Neutrophil (primary cell): ENCODE measurements around the gene FPGS.

Source experiments
- H3K27ac ChIP-seq: fragments of 200-600 bp; sonication (generic); 2 replicates; pipeline ENCODE4 v1.5.1; 2016; ENCODE audit warnings: mild to moderate bottlenecking, moderate library complexity
- H3K27me3 ChIP-seq: fragments of 200-600 bp; sonication (generic); 2 replicates; pipeline ENCODE4 v1.6.0; 2016; ENCODE audit warnings: mild to moderate bottlenecking
- H3K36me3 ChIP-seq: fragments of 200-600 bp; sonication (generic); 2 replicates; pipeline ENCODE4 v1.5.1; 2017
- H3K4me1 ChIP-seq, 2 experiments: fragments of 200-600 bp in 1 of 2; sonication (generic) in 1 of 2; 1 replicate in 1 of 2; 2 replicates in 1 of 2; pipeline versions ENCODE4 v1.5.1 to v1.6.1; 2013 to 2016; ENCODE audit warnings: low read depth in 1 of 2, low read length in 1 of 2, mild to moderate bottlenecking in 1 of 2, moderate library complexity in 1 of 2; ENCODE audit not compliant: control insufficient read depth in 1 of 2, insufficient read depth in 1 of 2
- H3K4me3 ChIP-seq, 2 experiments: fragments of 200-600 bp in 1 of 2; sonication (generic) in 1 of 2; 1 replicate in 1 of 2; 2 replicates in 1 of 2; pipeline ENCODE4 v1.5.1; 2013 to 2016; ENCODE audit warnings: low read depth in 1 of 2, low read length in 1 of 2, mild to moderate bottlenecking in 1 of 2, moderate library complexity in 1 of 2
- H3K9me3 ChIP-seq: fragments of 200-600 bp; sonication (generic); 2 replicates; pipeline ENCODE4 v1.5.1; 2016
- CTCF ChIP-seq: fragments of 200-600 bp; sonication (generic); IDR thresholded peaks from 2 replicates; pipeline ENCODE4 v1.5.1; 2016; ENCODE audit warnings: antibody characterized with exemption

Gene FPGS

GRCh38 chr9:127812936-127813675, 10.4 kb downstream of the FPGS start:
- no peaks in the 10 kb centered on the region for H3K27me3 ChIP-seq
- H3K36me3 ChIP-seq = peaks cover 9% of the 10 kb centered on the region
- no peak for TF ChIP-seq CTCF
- no peak overlapping the region for H3K27ac ChIP-seq
- peaks cover 0 to 5% of the 10 kb centered on the region in 2 experiments for H3K4me1 ChIP-seq
- no peak overlapping the region for H3K4me3 ChIP-seq
- no peaks in the 10 kb centered on the region for H3K9me3 ChIP-seq

- no peak overlapping the region for H3K27ac ChIP-seq
- H3K36me3 ChIP-seq = peaks cover 9% of the 10 kb centered on the region
- H3K4me1 ChIP-seq = peaks cover 0 to 5% of the 10 kb centered on the region in 2 experiments
- H3K27me3 ChIP-seq = no peaks in the 10 kb centered on the region
- no peak for TF ChIP-seq CTCF
- H3K4me3 ChIP-seq = no peak overlapping the region
- H3K9me3 ChIP-seq = no peaks in the 10 kb centered on the region
These were observed 11.1 kb downstream of the FPGS start for GRCh38 chr9:127813686-127814226.

- peaks cover 9% of the 10 kb centered on the region for H3K36me3 ChIP-seq
- H3K4me1 ChIP-seq = no peaks in the 10 kb centered on the region
- H3K4me3 ChIP-seq = no peak overlapping the region
- TF ChIP-seq CTCF = no peak
- H3K9me3 ChIP-seq = no peaks in the 10 kb centered on the region
- H3K27me3 ChIP-seq = no peaks in the 10 kb centered on the region
- H3K27ac ChIP-seq = no peak overlapping the region
These were observed 12.2 kb downstream of the FPGS start for GRCh38 chr9:127814619-127815511.

- Histone ChIP-seq H3K4me3 (no peak overlapping the region), H3K4me1 (no peaks in the 10 kb centered on the region), H3K36me3 (peaks cover 9% of the 10 kb centered on the region), H3K27ac (no peak overlapping the region), H3K27me3 (no peaks in the 10 kb centered on the region), H3K9me3 (no peaks in the 10 kb centered on the region)
- no peak for TF ChIP-seq CTCF
These were observed 13.1 kb downstream of the FPGS start for GRCh38 chr9:127815512-127816361.

GRCh38 chr9:127816362-127816725, 13.7 kb downstream of the FPGS start:
- Histone ChIP-seq H3K27me3 (no peaks in the 10 kb centered on the region), H3K36me3 (peaks cover 9% of the 10 kb centered on the region), H3K4me3 (no peak overlapping the region), H3K4me1 (no peaks in the 10 kb centered on the region), H3K9me3 (no peaks in the 10 kb centered on the region), H3K27ac (no peak overlapping the region)
- no peak for TF ChIP-seq CTCF
